IMR-90 (cell line): Measurements from ENCODE around the gene CCHCR1. TPM values are rescaled to one million over a fixed set of nuclear protein-coding genes. Genes with fewer than 3 reads are reported as not detected.

Experiments used
- ATAC-seq: fragments of 200-7000 bp; cut with Tn5 transposase; 2 replicates; pipeline ENCODE4 v1.9.1; 2020; ENCODE audit warnings: low read depth, mild to moderate bottlenecking, moderate library complexity
- BruUV-seq: library from RNA; stranded (reverse); fragments of 400-500 nt; replicated peaks from 2 replicates; lab custom pipeline; 2021; lab: Mats Ljungman, UMichigan
- CTCF ChIA-PET: fragments of 300-600 bp; formaldehyde crosslinking; extraction: SDS; loops from one replicate; lab custom pipeline; 2021; ENCODE audit warnings: antibody characterized with exemption; lab: Yijun Ruan, JAX
- POLR2A ChIA-PET: fragments of 300-600 bp; sonication (Branson Sonifier 250); formaldehyde crosslinking; loops from one replicate; lab custom pipeline; 2022; ENCODE audit warnings: antibody characterized with exemption; ENCODE audit not compliant: unreplicated experiment; lab: Charles Lee
- DNase-seq: peaks from one replicate; pipeline ENCODE4 v3.0.0; 2013
- H2AFZ ChIP-seq: replicated peaks from 2 replicates; pipeline ENCODE3; 2013; ENCODE audit warnings: low read length, mild to moderate bottlenecking; ENCODE audit not compliant: poor library complexity
- H2AK5ac ChIP-seq: 2 replicates; pipeline ENCODE4 v1.6.1; 2013; ENCODE audit warnings: low read depth, low read length, inconsistent platforms
- H2AK9ac ChIP-seq: replicated peaks from 2 replicates; pipeline ENCODE3; 2013; ENCODE audit warnings: mild to moderate bottlenecking, low read depth, low read length, moderate library complexity; ENCODE audit not compliant: poor library complexity
- H2BK120ac ChIP-seq: 2 replicates; pipeline ENCODE4 v1.6.1; 2013; ENCODE audit warnings: low read depth, low read length, inconsistent platforms
- H2BK15ac ChIP-seq: 3 replicates; pipeline ENCODE4 v1.6.1; 2013; ENCODE audit warnings: low read depth, low read length, inconsistent platforms
- H2BK20ac ChIP-seq: 2 replicates; pipeline ENCODE4 v1.6.1; 2013; ENCODE audit warnings: low read depth, mild to moderate bottlenecking, inconsistent platforms, low read length, moderate library complexity
- H2BK5ac ChIP-seq: 2 replicates; pipeline ENCODE4 v1.6.1; 2013; ENCODE audit warnings: mild to moderate bottlenecking, low read depth, low read length, inconsistent platforms; ENCODE audit not compliant: poor library complexity, severe bottlenecking
- H3K14ac ChIP-seq: replicated peaks from 2 replicates; pipeline ENCODE4 v1.6.1; 2013; ENCODE audit warnings: low read depth, low read length, inconsistent platforms
- H3K18ac ChIP-seq: 2 replicates; pipeline ENCODE4 v1.6.1; 2013; ENCODE audit warnings: low read depth, low read length, control low read depth
- H3K23ac ChIP-seq: 2 replicates; pipeline ENCODE4 v1.6.1; 2013; ENCODE audit warnings: low read depth, low read length, inconsistent platforms
- H3K27ac ChIP-seq: 2 replicates; pipeline ENCODE4 v1.5.1; 2013; ENCODE audit warnings: mild to moderate bottlenecking, control low read depth, low read length; ENCODE audit not compliant: insufficient read depth
- H3K27me3 ChIP-seq: 2 replicates; pipeline ENCODE4 v1.6.1; 2013; ENCODE audit warnings: low read length; ENCODE audit not compliant: control insufficient read depth, insufficient read depth
- H3K36me3 ChIP-seq: 2 replicates; pipeline ENCODE4 v1.6.1; 2013; ENCODE audit warnings: low read length, mixed read lengths; ENCODE audit not compliant: control insufficient read depth, insufficient read depth
- H3K4ac ChIP-seq: 2 replicates; pipeline ENCODE4 v1.6.1; 2013; ENCODE audit warnings: low read depth, low read length, inconsistent platforms
- H3K4me1 ChIP-seq: 2 replicates; pipeline ENCODE4 v1.6.1; 2013; ENCODE audit warnings: low read length, mixed read lengths; ENCODE audit not compliant: control insufficient read depth, insufficient read depth
- H3K4me2 ChIP-seq: 2 replicates; pipeline ENCODE4 v1.6.1; 2013; ENCODE audit warnings: low read depth, mild to moderate bottlenecking, control low read depth, low read length, moderate library complexity
- H3K4me3 ChIP-seq: 2 replicates; pipeline ENCODE4 v1.5.1; 2013; ENCODE audit warnings: low read depth, mild to moderate bottlenecking, control low read depth, low read length, moderate library complexity; ENCODE audit not compliant: insufficient read depth
- H3K56ac ChIP-seq: 2 replicates; pipeline ENCODE4 v1.6.1; 2013; ENCODE audit warnings: low read length, inconsistent platforms; ENCODE audit not compliant: insufficient read depth; ENCODE audit errors: extremely low read depth
- H3K79me1 ChIP-seq, 2 experiments: 2 replicates each; pipeline ENCODE4 v1.6.1; 2013; ENCODE audit warnings: low read length in 2 of 2, inconsistent platforms in 1 of 2, low read depth in 1 of 2
- H3K9ac ChIP-seq: 2 replicates; pipeline ENCODE4 v1.6.1; 2013; ENCODE audit warnings: low read depth, low read length, control low read depth
- H3K9me1 ChIP-seq: 2 replicates; pipeline ENCODE4 v1.6.1; 2013; ENCODE audit warnings: low read length, inconsistent platforms; ENCODE audit not compliant: insufficient read depth
- H3K9me3 ChIP-seq: 2 replicates; pipeline ENCODE4 v1.6.1; 2013; ENCODE audit warnings: low read length; ENCODE audit not compliant: control insufficient read depth, insufficient read depth
- H4K20me1 ChIP-seq: 2 replicates; pipeline ENCODE4 v1.6.1; 2013; ENCODE audit warnings: low read length, inconsistent platforms; ENCODE audit not compliant: insufficient read depth
- H4K5ac ChIP-seq: 2 replicates; pipeline ENCODE4 v1.6.1; 2013; ENCODE audit warnings: mild to moderate bottlenecking, low read depth, low read length, control low read depth
- H4K8ac ChIP-seq, 2 experiments: 2 replicates each; pipeline ENCODE4 v1.6.1; 2013; ENCODE audit warnings: low read depth in 2 of 2, low read length in 2 of 2, control low read depth in 1 of 2, inconsistent platforms in 1 of 2
- H4K91ac ChIP-seq: 2 replicates; pipeline ENCODE4 v1.6.1; 2013; ENCODE audit warnings: low read depth, low read length, inconsistent platforms; ENCODE audit not compliant: insufficient read depth
- CEBPB ChIP-seq: IDR thresholded peaks from 2 replicates; pipeline ENCODE4 v1.6.1; 2012; ENCODE audit warnings: low read depth, low read length, improper control_type of control experiment
- CTCF ChIP-seq: conservative IDR thresholded peaks from 2 replicates; pipeline ENCODE4 v1.5.1; 2012; ENCODE audit warnings: mild to moderate bottlenecking, low read depth, low read length, improper control_type of control experiment
- FOS ChIP-seq: fragments of 150-350 bp; IDR thresholded peaks from 2 replicates; pipeline ENCODE4 v1.6.1; 2016; ENCODE audit warnings: low read depth, low read length
- MAFK ChIP-seq: IDR thresholded peaks from 2 replicates; pipeline ENCODE4 v1.6.1; 2012; ENCODE audit warnings: low read depth, low read length, improper control_type of control experiment
- MAZ ChIP-seq: IDR thresholded peaks from 2 replicates; pipeline ENCODE4 v1.6.1; 2012; ENCODE audit warnings: low read depth, mild to moderate bottlenecking, low read length, improper control_type of control experiment, moderate library complexity, borderline replicate concordance
- MXI1 ChIP-seq: IDR thresholded peaks from 2 replicates; pipeline ENCODE4 v1.6.1; 2012; ENCODE audit warnings: low read depth, mild to moderate bottlenecking, low read length, moderate library complexity, borderline replicate concordance
- POLR2A ChIP-seq: IDR thresholded peaks from 2 replicates; pipeline ENCODE4 v1.6.1; 2012; ENCODE audit warnings: mild to moderate bottlenecking, low read depth, low read length
- RAD21 ChIP-seq: IDR thresholded peaks from 2 replicates; pipeline ENCODE4 v1.6.1; 2012; ENCODE audit warnings: low read length, improper control_type of control experiment
- RCOR1 ChIP-seq: IDR thresholded peaks from 2 replicates; pipeline ENCODE4 v1.6.1; 2012; ENCODE audit warnings: mild to moderate bottlenecking, low read length, improper control_type of control experiment; ENCODE audit not compliant: insufficient replicate concordance
- SMC3 ChIP-seq: fragments of 150-350 bp; IDR thresholded peaks from 2 replicates; pipeline ENCODE4 v1.6.1; 2016; ENCODE audit warnings: low read depth, mild to moderate bottlenecking, antibody characterized with exemption, low read length, moderate library complexity
- USF2 ChIP-seq: fragments of 150-350 bp; IDR thresholded peaks from 2 replicates; pipeline ENCODE4 v1.6.1; 2017; ENCODE audit warnings: mild to moderate bottlenecking, antibody characterized with exemption, low read length, low read depth
- whole genome bisulfite sequencing, 2 experiments: methylation state at CpG; one replicate each; pipeline versions ENCODE4 v1.1.5 to v1.1.7; 2013; ENCODE audit warnings: missing lambda C conversion rate in 2 of 2; ENCODE audit not compliant: insufficient read length in 1 of 2; ENCODE audit errors: extremely low coverage in 2 of 2; 5-methylcytosine and 5-hydroxymethylcytosine counted together
- dilution Hi-C: fragments of 300-500 bp; cut with HindIII; formaldehyde crosslinking; loops from one replicate; pipeline ENCODE4 v1.14.3; 2018; ENCODE audit warnings: low sequenced_read_pairs; ENCODE audit not compliant: unreplicated experiment
- in situ Hi-C: fragments of 300-500 bp; cut with MboI; formaldehyde crosslinking; loops from 3 replicates; pipeline ENCODE4 v1.14.3; 2019; ENCODE audit warnings: low sequenced_read_pairs, inconsistent platforms, mixed read lengths
- intact Hi-C: fragments of 100-400 bp; cut with micrococcal nuclease; formaldehyde crosslinking; loops from 2 replicates; pipeline ENCODE4 v1.10.0; 2022
- polyA plus RNA-seq, 3 experiments: library from polyadenylated mRNA; depleted of rRNA; stranded (reverse); fragments of >200 nt; gene quantifications; 2 replicates each; pipeline ENCODE4 v1.2.3, GENCODE V29; 2012; ENCODE audit warnings: low replicate concordance in 1 of 3
- total RNA-seq: library from RNA; depleted of rRNA; stranded (reverse); fragments of >200 nt; gene quantifications from 2 replicates; pipeline ENCODE4 v1.2.3, GENCODE V29; 2012
- TF ChIP-seq, protein P1 (sequence below): fragments of 150-350 bp; IDR thresholded peaks from 2 replicates; pipeline ENCODE4 v1.6.1; 2016; ENCODE audit warnings: low read depth, mild to moderate bottlenecking, low read length, moderate library complexity, borderline replicate concordance

The CCHCR1 gene
- total and polyA plus RNA-seq, 2 of the 4 experiments (the other 2 are of a cell fraction), result 13.1 to 22.0 TPM

DNA sequence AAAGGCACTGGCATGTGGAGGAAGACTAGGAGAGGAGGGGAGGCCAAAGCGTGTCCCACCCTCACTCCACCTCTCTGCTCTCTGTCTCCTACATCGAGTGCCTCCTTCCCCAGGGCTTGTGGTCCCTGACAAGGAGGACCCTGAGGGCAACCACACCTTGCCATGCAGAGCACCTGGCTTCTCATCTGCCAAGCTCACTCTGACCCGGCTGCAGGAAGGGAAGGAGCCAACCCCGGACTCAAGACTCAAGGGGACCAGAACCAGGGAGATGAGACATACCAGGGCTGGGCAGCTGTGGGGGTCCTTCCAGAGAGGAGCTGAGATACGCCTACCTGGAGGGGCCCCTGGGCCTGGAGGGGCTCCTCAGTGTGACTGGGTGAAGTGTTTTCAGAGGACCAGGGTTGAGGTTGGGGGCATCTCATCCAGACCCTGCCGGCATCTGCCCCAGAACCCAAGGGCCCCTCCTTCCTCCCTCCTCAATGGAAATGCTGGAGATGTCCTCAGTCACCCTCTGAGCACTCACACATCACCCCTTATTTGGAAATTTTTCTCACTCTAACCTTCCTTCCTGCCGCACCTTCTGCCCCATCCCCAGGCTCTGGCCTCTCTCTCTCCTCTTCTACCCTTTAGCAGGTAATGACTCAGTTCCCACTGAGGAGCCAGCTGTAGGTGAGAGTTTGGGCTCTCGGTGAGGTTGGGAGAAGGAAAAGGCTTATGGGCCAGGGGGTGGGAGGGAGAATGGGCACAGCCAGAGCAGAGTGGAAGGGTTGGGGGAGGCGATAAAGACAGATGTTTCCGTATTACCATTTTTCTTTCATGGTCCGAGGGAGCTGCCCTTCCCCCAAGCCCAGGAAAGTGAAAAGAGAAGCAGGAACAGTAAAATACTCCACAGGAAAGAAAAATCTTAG lies 44.9 kb upstream of the CCHCR1 start:
- Histone ChIP-seq H4K5ac (peak overlapping the region; percentile 63; the same call in 1 of the 2 replicates), H2AK5ac (peak overlapping the region; percentile 63), H3K4ac (peak overlapping the region; percentile 67), H2BK15ac (peak overlapping the region; percentile 78; the same call in 1 of the 3 replicates), H3K36me3 (0 out of 2 replicates have a peak, but pooled peaks cover 1% of the 10 kb centered on the region), H3K79me1 (peaks cover 13 to 41% of the 10 kb centered on the region in 2 experiments; a peak in 3 of 4 replicates), H3K27ac (peak overlapping the region; percentile 2; the same call in 1 of the 2 replicates), H3K14ac (no peak overlapping the region; the same call in 1 of the 2 replicates), H2AFZ (peak overlapping the region; percentile 45), H4K91ac (peak overlapping the region; percentile 23), H3K4me1 (peaks cover 6% of the 10 kb centered on the region; the same call in 1 of the 2 replicates), H3K9ac (no peak overlapping the region), H3K4me2 (no peak overlapping the region), H3K18ac (no peak overlapping the region), H4K20me1 (no peaks in the 10 kb centered on the region), H3K56ac (no peak overlapping the region; the same call in 1 of the 2 replicates), H4K8ac (peak overlapping the region in 1 of 2 experiments; percentile 48; a peak in 1 of 4 replicates), H2AK9ac (peak overlapping the region; percentile 71), H3K9me3 (peaks cover 2% of the 10 kb centered on the region; the same call in 1 of the 2 replicates), H2BK20ac (peak overlapping the region; percentile 21), H3K23ac (no peak overlapping the region), H3K4me3 (no peak overlapping the region), H3K27me3 (no peaks in the 10 kb centered on the region), H3K9me1 (peaks cover 9% of the 10 kb centered on the region; the same call in 1 of the 2 replicates), H2BK120ac (peak overlapping the region; percentile 41; the same call in 1 of the 2 replicates), H2BK5ac (no peak overlapping the region)
- WGBS, 2 experiments, result no CpG with 5 or more reads among the region's 11 CpGs
- POLR2A ChIA-PET, result interaction anchor here (0.6 kb wide), 1 partner anchor 59 kb away, joined by 3 read pairs; no protein-coding TSS in a partner anchor
- BruUV-seq, result no TSS peak
- intact Hi-C loops, result no loop called here
- CTCF ChIA-PET, result interaction anchor here (1.0 kb wide), 1 partner anchor 164 kb away, joined by 3 read pairs; no protein-coding TSS in a partner anchor
- dilution Hi-C loops, result no loop called here
- ATAC-seq (no peak), DNase-seq (no peak)
- in situ Hi-C loops, result no loop called here
- TF ChIP-seq MAFK (no peak), USF2 (no peak), SMC3 (no peak), CTCF (no peak), MAZ (no peak), CEBPB (no peak), RCOR1 (no peak), RAD21 (no peak), MXI1 (no peak), FOS (no peak), POLR2A (no peak)
- TF ChIP-seq, protein P1, sequence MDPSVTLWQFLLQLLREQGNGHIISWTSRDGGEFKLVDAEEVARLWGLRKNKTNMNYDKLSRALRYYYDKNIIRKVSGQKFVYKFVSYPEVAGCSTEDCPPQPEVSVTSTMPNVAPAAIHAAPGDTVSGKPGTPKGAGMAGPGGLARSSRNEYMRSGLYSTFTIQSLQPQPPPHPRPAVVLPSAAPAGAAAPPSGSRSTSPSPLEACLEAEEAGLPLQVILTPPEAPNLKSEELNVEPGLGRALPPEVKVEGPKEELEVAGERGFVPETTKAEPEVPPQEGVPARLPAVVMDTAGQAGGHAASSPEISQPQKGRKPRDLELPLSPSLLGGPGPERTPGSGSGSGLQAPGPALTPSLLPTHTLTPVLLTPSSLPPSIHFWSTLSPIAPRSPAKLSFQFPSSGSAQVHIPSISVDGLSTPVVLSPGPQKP, result no peak
